Activated CD4-positive, alpha-beta T cell treated with anti-CD3 and anti-CD28 coated beads for 36 hours (primary cell): ENCODE data around the gene CDK14. TPM values are rescaled to one million over a fixed set of nuclear protein-coding genes. Genes with fewer than 3 reads are reported as not detected.
A peak's percentile ranks its signal among the peaks of the same experiment; 100 is the strongest.

Source experiments
- ATAC-seq: fragments of 200-7000 bp; cut with Tn5 transposase; one replicate; pipeline ENCODE4 v1.10.0; 2021; ENCODE audit warnings: mild to moderate bottlenecking, moderate library complexity
- CTCF ChIA-PET: fragments of 350-600 bp; sonication (Branson Sonifier 250); formaldehyde crosslinking; loops from one replicate; lab custom pipeline; 2021; ENCODE audit warnings: antibody characterized with exemption; lab: Charles Lee
- POLR2A ChIA-PET: fragments of 350-600 bp; sonication (Branson Sonifier 250); formaldehyde crosslinking; loops from one replicate; lab custom pipeline; 2021; ENCODE audit warnings: antibody characterized with exemption, inconsistent platforms; lab: Charles Lee
- DNase-seq: peaks from one replicate; pipeline ENCODE4 v3.0.0-alpha.2; 2020
- H3K27ac Mint-ChIP-seq: one replicate; pipeline ENCODE4 v1.8.0; 2021; ENCODE audit warnings: mixed read lengths
- H3K27me3 Mint-ChIP-seq: one replicate; pipeline ENCODE4 v1.8.0; 2021; ENCODE audit warnings: mixed read lengths
- H3K36me3 Mint-ChIP-seq: one replicate; pipeline ENCODE4 v1.8.0; 2021; ENCODE audit warnings: low read depth, mixed read lengths
- H3K4me1 Mint-ChIP-seq: one replicate; pipeline ENCODE4 v1.8.0; 2021; ENCODE audit warnings: mixed read lengths
- H3K4me3 Mint-ChIP-seq: one replicate; pipeline ENCODE4 v1.8.0; 2021; ENCODE audit warnings: mild to moderate bottlenecking, moderate library complexity, mixed read lengths
- H3K9me3 Mint-ChIP-seq: one replicate; pipeline ENCODE4 v1.8.0; 2021; ENCODE audit warnings: low read depth, mixed read lengths
- intact Hi-C, 2 experiments: fragments of 100-400 bp; cut with DNase I in 1 of 2; cut with micrococcal nuclease in 1 of 2; formaldehyde crosslinking; loops; one replicate each; pipeline versions ENCODE4 v1.14.2 to v1.15.1; 2022 to 2024; cut with DNase I, micrococcal nuclease
- total RNA-seq, 2 experiments: library from RNA; stranded (reverse); gene quantifications; one replicate each; pipeline ENCODE4 v1.2.3, GENCODE V29; 2021

The CDK14 gene
- total RNA-seq, 2 experiments from 2014 or later: 0.80 to 0.84 TPM

- DNase-seq (no peak), ATAC-seq (no peak)
- Mint-ChIP-seq H3K4me1 (peaks cover 20% of the 10 kb centered on the region), H3K36me3 (no peaks in the 10 kb centered on the region), H3K4me3 (no peak overlapping the region), H3K9me3 (no peaks in the 10 kb centered on the region), H3K27me3 (peaks cover 49% of the 10 kb centered on the region), H3K27ac (no peak overlapping the region)
- POLR2A ChIA-PET: no interaction called here
- intact Hi-C loops: loop anchor here (5.0 kb wide), 2 partner anchors 250 to 665 kb away; partner anchors contain the start of genes FZD1 (in 1 of the 2) and GTPBP10 (in 1 of the 2)
- CTCF ChIA-PET: interaction anchor here (0.6 kb wide), 1 partner anchor 654 kb away, joined by 3 read pairs; no protein-coding TSS in a partner anchor
Measured at GRCh38 chr7:90597563-90598253, 1.6 kb downstream of the CDK14 start.

DNA sequence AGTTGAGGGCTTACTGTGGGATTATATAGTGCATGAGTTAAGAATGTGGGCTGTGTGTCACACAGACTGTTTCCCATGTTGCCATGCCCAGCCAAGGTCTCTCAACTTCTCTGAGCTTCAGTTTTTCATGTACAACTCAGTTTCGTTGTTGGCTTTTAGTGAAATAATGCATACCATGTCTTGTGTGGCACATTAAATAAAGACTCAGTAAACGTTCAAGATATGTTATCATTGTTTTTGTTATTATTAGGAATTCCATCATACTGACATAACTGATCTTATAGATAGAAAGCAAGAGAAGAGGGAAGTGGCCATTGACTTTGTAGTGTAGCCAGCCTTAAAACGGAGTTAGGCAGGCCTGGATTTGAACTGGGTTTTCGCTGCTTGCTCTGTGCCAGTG, 2.9 kb downstream of the CDK14 start:
- Mint-ChIP-seq H3K27ac (no peak overlapping the region), H3K27me3 (peaks cover 47% of the 10 kb centered on the region), H3K36me3 (no peaks in the 10 kb centered on the region), H3K4me3 (no peak overlapping the region), H3K4me1 (peaks cover 20% of the 10 kb centered on the region), H3K9me3 (no peaks in the 10 kb centered on the region)
- ATAC-seq: no peak
- intact Hi-C loops: loop anchor here (5.0 kb wide), 2 partner anchors 252 to 663 kb away; partner anchors contain the start of genes FZD1 (in 1 of the 2) and GTPBP10 (in 1 of the 2)
- ChIA-PET POLR2A (no interaction called here), CTCF (no interaction called here)
- no peak for DNase-seq

- DNase-seq: no peak
Measured at GRCh38 chr7:90599892-90600555, 3.9 kb downstream of the CDK14 start.

DNA sequence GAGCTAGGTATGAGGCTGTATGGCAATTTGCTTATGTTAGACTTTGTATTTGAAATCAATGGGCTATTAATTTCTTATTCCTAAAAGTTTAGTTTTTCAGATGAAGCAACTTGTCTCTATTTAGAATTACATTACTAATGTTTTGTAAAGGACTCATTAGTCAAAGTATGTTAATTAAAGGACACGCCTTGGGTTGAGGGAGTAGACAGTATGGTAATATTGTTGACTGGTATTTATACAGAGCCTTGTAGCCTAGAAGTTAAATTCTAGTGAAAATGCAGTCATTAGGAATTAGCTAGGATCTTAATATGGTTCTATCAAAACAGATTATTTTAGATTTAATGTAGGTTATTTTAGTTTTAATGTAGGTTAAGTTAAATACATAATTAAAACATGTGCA, 6.2 kb downstream of the CDK14 start:
- CTCF ChIA-PET: interaction anchor here (1.0 to 1.4 kb wide), 2 partner anchors 9 to 358 kb away, joined by 3 read pairs; no protein-coding TSS in a partner anchor
- POLR2A ChIA-PET: no interaction called here
- H3K36me3 Mint-ChIP-seq: no peaks in the 10 kb centered on the region
- intact Hi-C loops: no loop called here
- no peak for DNase-seq
- no peaks in the 10 kb centered on the region for H3K9me3 Mint-ChIP-seq
- H3K4me3 Mint-ChIP-seq: no peak overlapping the region
- H3K4me1 Mint-ChIP-seq: peaks cover 5% of the 10 kb centered on the region
- H3K27me3 Mint-ChIP-seq: peaks cover 29% of the 10 kb centered on the region
- H3K27ac Mint-ChIP-seq: no peak overlapping the region
- ATAC-seq: no peak

More at GRCh38 chr7:90599892-90600555, 3.9 kb downstream of the CDK14 start:
- POLR2A ChIA-PET: no interaction called here
- intact Hi-C loops: loop anchor here (5.0 kb wide), 2 partner anchors 253 to 662 kb away; partner anchors contain the start of genes FZD1 (in 1 of the 2) and GTPBP10 (in 1 of the 2)
- no peak for ATAC-seq
- Mint-ChIP-seq H3K9me3 (no peaks in the 10 kb centered on the region), H3K27ac (no peak overlapping the region), H3K27me3 (peaks cover 40% of the 10 kb centered on the region), H3K36me3 (no peaks in the 10 kb centered on the region), H3K4me3 (no peak overlapping the region), H3K4me1 (peaks cover 17% of the 10 kb centered on the region)
- CTCF ChIA-PET: no interaction called here

DNA sequence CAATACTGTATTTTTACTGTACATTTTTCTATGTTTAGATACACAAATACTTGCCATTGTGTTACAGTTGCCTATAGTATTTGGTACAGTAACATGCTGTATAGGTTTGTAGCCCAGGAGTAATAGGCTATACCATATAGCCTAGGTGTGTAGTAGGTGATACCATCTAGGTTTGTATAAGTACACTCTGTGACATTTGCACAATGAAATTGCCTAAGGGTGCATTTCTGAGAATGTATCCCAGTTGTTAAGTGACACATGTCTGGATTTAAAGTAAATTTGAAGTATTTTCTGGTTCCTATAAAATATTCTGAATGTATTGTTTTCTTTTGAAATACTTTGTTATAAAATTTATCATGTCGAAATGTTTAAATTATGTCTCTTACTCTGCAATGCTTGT, 7.2 kb downstream of the CDK14 start:
- no peaks in the 10 kb centered on the region for H3K36me3 Mint-ChIP-seq
- no peak for ATAC-seq
- intact Hi-C loops: no loop called here

GRCh38 chr7:90604383-90604782, 8.3 kb downstream of the CDK14 start:
- Mint-ChIP-seq H3K4me1 (no peaks in the 10 kb centered on the region), H3K27ac (no peak overlapping the region), H3K36me3 (no peaks in the 10 kb centered on the region), H3K9me3 (no peaks in the 10 kb centered on the region), H3K27me3 (peaks cover 16% of the 10 kb centered on the region), H3K4me3 (no peak overlapping the region)
- no peak for DNase-seq
- intact Hi-C loops: no loop called here
- CTCF ChIA-PET: interaction anchor here (0.7 to 1.0 kb wide), 2 partner anchors 149 to 1738 kb away, joined by 3 read pairs; no protein-coding TSS in a partner anchor
- POLR2A ChIA-PET: no interaction called here
- ATAC-seq: no peak

More for the DNA sequence above, 7.2 kb downstream of the CDK14 start:
- ChIA-PET CTCF (interaction anchor here (1.0 to 1.4 kb wide), 2 partner anchors 10 to 148 kb away, joined by 3 read pairs; no protein-coding TSS in a partner anchor), POLR2A (no interaction called here)
- H3K27ac Mint-ChIP-seq: no peak overlapping the region
- DNase-seq: no peak
- H3K4me3 Mint-ChIP-seq: no peak overlapping the region
- H3K27me3 Mint-ChIP-seq: peaks cover 22% of the 10 kb centered on the region
- no peaks in the 10 kb centered on the region for H3K9me3 Mint-ChIP-seq
- H3K4me1 Mint-ChIP-seq: no peaks in the 10 kb centered on the region

DNA sequence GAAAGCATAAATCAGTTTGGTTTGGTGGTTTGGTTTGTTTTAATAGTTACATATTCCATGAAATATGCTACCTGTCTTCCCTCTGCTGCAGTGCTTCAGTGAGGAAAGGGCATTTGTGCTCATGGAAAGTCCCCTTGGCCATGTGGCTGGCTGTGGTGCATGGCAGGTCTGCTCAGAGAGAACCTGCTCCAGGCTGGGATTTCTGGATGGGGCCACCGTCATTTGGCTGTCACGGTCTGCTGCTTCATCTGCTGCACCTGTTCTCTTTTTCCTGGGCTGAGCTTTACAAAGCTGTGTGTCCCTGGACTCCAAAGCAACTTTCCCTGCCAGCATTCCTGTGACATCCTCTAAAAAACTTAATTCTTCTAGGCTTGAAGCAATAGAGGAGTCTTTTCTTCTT, 8.9 kb downstream of the CDK14 start:
- Mint-ChIP-seq H3K27me3 (peaks cover 14% of the 10 kb centered on the region), H3K4me1 (no peaks in the 10 kb centered on the region), H3K36me3 (no peaks in the 10 kb centered on the region), H3K9me3 (no peaks in the 10 kb centered on the region), H3K27ac (no peak overlapping the region), H3K4me3 (no peak overlapping the region)
- ChIA-PET POLR2A (no interaction called here), CTCF (no interaction called here)
- ATAC-seq (no peak), DNase-seq (no peak)
- intact Hi-C loops: no loop called here

DNA sequence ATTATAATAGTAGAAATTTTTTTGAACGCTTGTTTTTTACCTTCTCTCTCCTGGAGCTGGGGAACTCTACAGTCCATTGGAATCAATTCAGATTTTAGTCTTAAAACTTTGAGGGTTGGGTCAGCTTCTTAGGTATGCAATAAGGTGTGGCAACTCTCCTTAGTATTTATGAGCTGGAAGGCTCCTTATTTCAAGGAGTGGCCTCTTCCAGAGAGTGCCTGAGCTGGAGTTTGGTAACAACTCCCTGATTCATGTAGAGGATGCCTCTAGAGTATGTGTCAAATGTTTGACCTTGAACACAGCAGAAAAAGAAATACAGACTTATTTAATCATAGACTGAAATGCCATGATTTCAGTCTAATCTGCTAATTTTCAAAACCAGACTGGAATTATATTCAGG, 11.1 kb downstream of the CDK14 start:
- ATAC-seq (no peak), DNase-seq (no peak)
- H3K4me1 Mint-ChIP-seq: no peaks in the 10 kb centered on the region
- intact Hi-C loops: no loop called here
- no peak overlapping the region for H3K27ac Mint-ChIP-seq
- no peaks in the 10 kb centered on the region for H3K36me3 Mint-ChIP-seq
- peaks cover 13% of the 10 kb centered on the region for H3K27me3 Mint-ChIP-seq
- ChIA-PET POLR2A (no interaction called here), CTCF (interaction anchor here (1.8 kb wide), 1 partner anchor 10 kb away, joined by 8 read pairs; no protein-coding TSS in a partner anchor)
- H3K4me3 Mint-ChIP-seq: no peak overlapping the region
- no peaks in the 10 kb centered on the region for H3K9me3 Mint-ChIP-seq

DNA sequence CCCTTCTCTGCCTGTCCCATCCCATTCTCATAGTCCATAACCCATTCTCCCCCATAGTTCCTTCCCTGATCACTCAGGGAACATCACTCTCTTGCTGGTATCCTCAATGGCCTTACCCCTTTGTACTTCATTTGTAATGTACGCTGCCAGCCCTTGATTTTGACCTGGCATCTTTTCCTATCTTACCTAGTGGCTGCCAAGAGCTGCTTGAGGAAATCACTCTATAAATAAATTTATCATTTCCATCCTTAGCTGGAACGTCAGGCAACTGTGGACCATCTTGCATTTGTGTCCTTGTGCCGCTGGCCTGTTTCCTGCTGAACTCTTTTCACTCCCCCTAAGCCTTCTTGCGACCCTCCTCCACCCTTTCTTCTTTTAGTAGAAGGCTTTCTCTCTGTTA, 14.0 kb downstream of the CDK14 start:
- no peak overlapping the region for H3K4me3 Mint-ChIP-seq
- DNase-seq (no peak), ATAC-seq (no peak)
- H3K9me3 Mint-ChIP-seq: no peaks in the 10 kb centered on the region
- H3K27me3 Mint-ChIP-seq: peaks cover 12% of the 10 kb centered on the region
- intact Hi-C loops: loop anchor here in 1 of 2 experiments (10.0 kb wide), 1 partner anchor 435 kb away; no protein-coding TSS in a partner anchor
- peaks cover 8% of the 10 kb centered on the region for H3K4me1 Mint-ChIP-seq
- no peaks in the 10 kb centered on the region for H3K36me3 Mint-ChIP-seq
- POLR2A ChIA-PET: no interaction called here
- no peak overlapping the region for H3K27ac Mint-ChIP-seq
- CTCF ChIA-PET: interaction anchor here (0.7 kb wide), 1 partner anchor 132 kb away, joined by 3 read pairs; no protein-coding TSS in a partner anchor

DNA sequence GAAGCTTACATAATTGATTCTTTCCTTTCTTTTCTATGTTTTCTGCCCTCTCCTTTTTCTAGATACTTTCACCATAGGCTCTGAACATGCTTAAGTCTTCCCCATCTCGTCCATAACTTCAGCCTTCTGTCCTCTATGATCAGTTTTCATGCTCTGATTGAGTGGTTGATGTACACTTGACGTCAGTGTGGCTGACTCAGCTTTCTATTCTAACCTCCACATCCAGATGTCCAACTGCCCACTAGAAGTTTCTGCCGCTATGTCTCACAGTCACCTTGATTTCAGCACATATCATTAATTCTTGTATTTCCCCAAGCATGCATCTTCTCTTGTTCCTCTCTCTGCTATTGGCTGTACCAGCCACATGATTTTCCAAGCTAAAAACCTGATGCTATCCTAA, 15.0 kb downstream of the CDK14 start:
- Mint-ChIP-seq H3K27ac (no peak overlapping the region), H3K27me3 (peaks cover 10% of the 10 kb centered on the region), H3K9me3 (no peaks in the 10 kb centered on the region), H3K36me3 (no peaks in the 10 kb centered on the region), H3K4me3 (no peak overlapping the region), H3K4me1 (peaks cover 8% of the 10 kb centered on the region)
- intact Hi-C loops: loop anchor here in 1 of 2 experiments (10.0 kb wide), 1 partner anchor 436 kb away; no protein-coding TSS in a partner anchor
- no peak for ATAC-seq
- POLR2A ChIA-PET: no interaction called here
- no peak for DNase-seq
- CTCF ChIA-PET: no interaction called here

- POLR2A ChIA-PET: no interaction called here
- Mint-ChIP-seq H3K9me3 (no peaks in the 10 kb centered on the region), H3K36me3 (no peaks in the 10 kb centered on the region), H3K4me3 (no peak overlapping the region), H3K27me3 (peaks cover 8% of the 10 kb centered on the region), H3K27ac (peak overlapping the region; percentile 75), H3K4me1 (peaks cover 17% of the 10 kb centered on the region)
- DNase-seq: peak; percentile 55
- ATAC-seq: peak; percentile 90
- CTCF ChIA-PET: no interaction called here
- intact Hi-C loops: loop anchor here in 1 of 2 experiments (10.0 kb wide), 1 partner anchor 438 kb away; no protein-coding TSS in a partner anchor
Measured at GRCh38 chr7:90613088-90613498, 17.0 kb downstream of the CDK14 start.
